Keratinocyte (primary cell): ENCODE results near the gene PIR. TPM values are rescaled to one million over a fixed set of nuclear protein-coding genes. Genes with fewer than 3 reads are reported as not detected.

Experiments
- DNase-seq: peaks from one replicate; pipeline ENCODE4 v3.0.0-alpha.2; 2011; ENCODE audit warnings: low read depth, missing footprints, low spot score
- FAIRE-seq: peaks from 2 replicates; lab custom pipeline; 2011; peaks lifted over from hg19 to GRCh38; lab: Jason Lieb, UNC
- H2AFZ ChIP-seq: 2 replicates; pipeline ENCODE4 v1.6.0; 2012; ENCODE audit warnings: low read length, control low read depth, inconsistent platforms; ENCODE audit not compliant: control insufficient read depth
- H3K27ac ChIP-seq: 2 replicates; pipeline ENCODE4 v1.5.1; 2011; ENCODE audit warnings: low read length; ENCODE audit not compliant: control insufficient read depth, insufficient read depth
- H3K27me3 ChIP-seq: 3 replicates; pipeline ENCODE4 v1.6.0; 2011; ENCODE audit warnings: low read length; ENCODE audit not compliant: control insufficient read depth, insufficient read depth; ENCODE audit errors: extremely low read depth
- H3K36me3 ChIP-seq, 2 experiments: 2 replicates in 1 of 2; 3 replicates in 1 of 2; pipeline ENCODE4 v1.5.1; 2011; ENCODE audit warnings: low read length in 2 of 2, mild to moderate bottlenecking in 1 of 2; ENCODE audit not compliant: control insufficient read depth in 2 of 2, insufficient read depth in 2 of 2; ENCODE audit errors: extremely low read depth in 1 of 2
- H3K4me1 ChIP-seq: 3 replicates; pipeline ENCODE4 v1.5.1; 2011; ENCODE audit warnings: low read length; ENCODE audit not compliant: control insufficient read depth, insufficient read depth; ENCODE audit errors: extremely low read depth
- H3K4me2 ChIP-seq: 3 replicates; pipeline ENCODE4 v1.6.0; 2011; ENCODE audit warnings: low read depth, low read length; ENCODE audit not compliant: control insufficient read depth, insufficient read depth; ENCODE audit errors: extremely low read depth
- H3K4me3 ChIP-seq, 3 experiments: fragments of 200-600 bp in 1 of 3; sonication (generic) in 1 of 3; 2 replicates in 2 of 3; 3 replicates in 1 of 3; pipeline ENCODE4 v1.5.1; 2011 to 2016; ENCODE audit warnings: low read length in 3 of 3, mild to moderate bottlenecking in 3 of 3, control low read depth in 2 of 3, inconsistent platforms in 1 of 3, low read depth in 1 of 3, mixed read lengths in 1 of 3, mixed run types in 1 of 3, moderate library complexity in 1 of 3; ENCODE audit not compliant: control insufficient read depth in 2 of 3, insufficient read depth in 2 of 3; ENCODE audit errors: extremely low read depth in 1 of 3
- H3K79me2 ChIP-seq: 2 replicates; pipeline ENCODE4 v1.6.0; 2012; ENCODE audit warnings: low read length; ENCODE audit not compliant: control insufficient read depth, insufficient read depth
- H3K9ac ChIP-seq: 3 replicates; pipeline ENCODE4 v1.6.0; 2011; ENCODE audit warnings: low read length; ENCODE audit not compliant: control insufficient read depth, insufficient read depth; ENCODE audit errors: extremely low read depth
- H3K9me1 ChIP-seq: 3 replicates; pipeline ENCODE4 v1.6.0; 2011; ENCODE audit warnings: low read length; ENCODE audit not compliant: control insufficient read depth, insufficient read depth; ENCODE audit errors: extremely low read depth
- H3K9me3 ChIP-seq: 2 replicates; pipeline ENCODE4 v1.5.1; 2012; ENCODE audit warnings: low read depth, low read length; ENCODE audit not compliant: control insufficient read depth
- H4K20me1 ChIP-seq: 3 replicates; pipeline ENCODE4 v1.6.0; 2011; ENCODE audit warnings: low read length; ENCODE audit not compliant: control insufficient read depth, insufficient read depth; ENCODE audit errors: extremely low read depth
- EZH2 ChIP-seq: IDR thresholded peaks from one replicate; pipeline ENCODE4 v1.6.1; 2012; ENCODE audit warnings: inconsistent platforms, mild to moderate bottlenecking, low read length, moderate library complexity
- dilution Hi-C: fragments of 300-500 bp; cut with MboI; formaldehyde crosslinking; loops from one replicate; pipeline ENCODE4 v1.7.0; 2020; ENCODE audit warnings: low sequenced_read_pairs; ENCODE audit not compliant: extremely low pct_ligation_motif_present
- polyA plus RNA-seq, 5 experiments: library from polyadenylated mRNA; depleted of rRNA in 3 of 5; stranded (reverse) in 3 of 5; stranded (forward) in 1 of 5; unstranded in 1 of 5; fragments of >200 nt; gene quantifications; 1 replicate in 1 of 5; 2 replicates in 3 of 5; 3 replicates in 1 of 5; pipeline versions ENCODE4 v1.2.1 to v1.2.3, GENCODE V29; 2011 to 2012; ENCODE audit warnings: missing spikeins in 2 of 5, low read depth in 1 of 5, low replicate concordance in 1 of 5
- TF ChIP-seq, protein P1 (sequence below), 3 experiments: IDR thresholded peaks in 1 of 3; conservative IDR thresholded peaks in 1 of 3; optimal IDR thresholded peaks in 1 of 3; 2 replicates in 2 of 3; 3 replicates in 1 of 3; pipeline versions ENCODE3 to v1.5.1; 2011; ENCODE audit warnings: low read length in 3 of 3, mild to moderate bottlenecking in 3 of 3, moderate library complexity in 2 of 3, control low read depth in 1 of 3, inconsistent platforms in 1 of 3; ENCODE audit not compliant: insufficient read depth in 2 of 3; ENCODE audit errors: extremely low read depth in 1 of 3

Gene PIR
- polyA plus RNA-seq, 1 donor (not counting 4 experiments of a cell fraction or from before 2014, with no cell fraction given), result 23.2 TPM

DNA sequence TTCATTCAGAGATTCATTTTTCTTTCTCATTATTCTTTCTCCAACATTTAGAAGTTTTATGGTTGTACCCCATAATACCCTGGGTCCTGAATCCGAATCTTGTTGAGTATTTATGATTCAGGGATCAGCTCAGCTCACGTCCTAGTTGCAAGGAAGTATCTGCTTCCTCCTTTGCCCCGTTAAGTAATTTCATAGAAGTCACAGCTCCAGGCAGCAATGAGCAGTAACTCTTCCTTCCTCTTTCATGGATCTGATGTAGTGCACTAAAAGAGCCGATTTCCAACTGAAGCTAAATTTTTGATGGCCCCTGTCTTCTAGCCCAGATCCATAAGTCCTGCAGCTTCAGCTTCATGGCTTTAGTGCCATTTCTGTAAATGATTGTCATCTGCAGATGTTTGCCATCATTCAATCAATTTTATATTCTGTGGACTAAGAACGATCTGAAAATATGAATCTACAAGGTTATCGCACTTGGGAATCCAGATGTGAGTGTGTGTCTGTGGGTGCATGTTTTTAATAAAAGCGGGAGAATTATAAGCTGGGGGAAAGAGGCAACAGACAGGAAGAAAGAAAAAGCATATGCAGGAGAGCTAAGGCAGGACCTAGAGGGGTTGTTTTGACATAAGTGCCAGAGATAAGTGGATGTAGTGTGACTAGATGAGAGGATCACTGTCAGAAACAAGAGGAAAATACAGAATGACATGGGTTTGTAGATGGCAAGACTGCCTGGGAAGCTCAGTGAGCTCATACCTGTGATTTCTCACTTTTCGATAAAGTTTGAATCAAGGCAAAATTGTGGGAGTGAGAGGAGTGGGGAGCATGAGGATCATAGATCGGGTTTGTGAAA lies 126.4 kb downstream of the PIR start:
- no peak for FAIRE-seq
- dilution Hi-C loops, result loop anchor here (25.0 kb wide), 1 partner anchor 96 kb away; no protein-coding TSS in a partner anchor
- Histone ChIP-seq H3K79me2 (no peaks in the 10 kb centered on the region), H3K9ac (no peak overlapping the region), H3K27ac (no peak overlapping the region), H3K36me3 (no peaks in the 10 kb centered on the region), H3K4me2 (no peak overlapping the region), H4K20me1 (no peaks in the 10 kb centered on the region), H3K9me3 (no peaks in the 10 kb centered on the region), H3K9me1 (no peaks in the 10 kb centered on the region), H3K27me3 (no peaks in the 10 kb centered on the region), H3K4me3 (no peak overlapping the region), H3K4me1 (no peaks in the 10 kb centered on the region), H2AFZ (no peak overlapping the region)
- no peak for DNase-seq
- TF ChIP-seq, protein P1, sequence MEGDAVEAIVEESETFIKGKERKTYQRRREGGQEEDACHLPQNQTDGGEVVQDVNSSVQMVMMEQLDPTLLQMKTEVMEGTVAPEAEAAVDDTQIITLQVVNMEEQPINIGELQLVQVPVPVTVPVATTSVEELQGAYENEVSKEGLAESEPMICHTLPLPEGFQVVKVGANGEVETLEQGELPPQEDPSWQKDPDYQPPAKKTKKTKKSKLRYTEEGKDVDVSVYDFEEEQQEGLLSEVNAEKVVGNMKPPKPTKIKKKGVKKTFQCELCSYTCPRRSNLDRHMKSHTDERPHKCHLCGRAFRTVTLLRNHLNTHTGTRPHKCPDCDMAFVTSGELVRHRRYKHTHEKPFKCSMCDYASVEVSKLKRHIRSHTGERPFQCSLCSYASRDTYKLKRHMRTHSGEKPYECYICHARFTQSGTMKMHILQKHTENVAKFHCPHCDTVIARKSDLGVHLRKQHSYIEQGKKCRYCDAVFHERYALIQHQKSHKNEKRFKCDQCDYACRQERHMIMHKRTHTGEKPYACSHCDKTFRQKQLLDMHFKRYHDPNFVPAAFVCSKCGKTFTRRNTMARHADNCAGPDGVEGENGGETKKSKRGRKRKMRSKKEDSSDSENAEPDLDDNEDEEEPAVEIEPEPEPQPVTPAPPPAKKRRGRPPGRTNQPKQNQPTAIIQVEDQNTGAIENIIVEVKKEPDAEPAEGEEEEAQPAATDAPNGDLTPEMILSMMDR (optimal IDR thresholded peaks at IDR 0.05 in 1 of 3, IDR thresholded peaks at IDR 0.05 in 1 of 3, conservative IDR thresholded peaks at IDR 0.05 in 1 of 3; ENCODE audit: extremely low read depth in 1 of 3, insufficient read depth in 2 of 3, low read length in 3 of 3), result no peak
- TF ChIP-seq EZH2, result no peak

- dilution Hi-C loops, result loop anchor here (25.0 kb wide), 1 partner anchor 103 kb away; no protein-coding TSS in a partner anchor
Observed at GRCh38 chrX:15359701-15360100, 133.4 kb downstream of the PIR start.

More at GRCh38 chrX:15359701-15360100, 133.4 kb downstream of the PIR start:
- TF ChIP-seq, protein P1 (optimal IDR thresholded peaks at IDR 0.05 in 1 of 3, IDR thresholded peaks at IDR 0.05 in 1 of 3, conservative IDR thresholded peaks at IDR 0.05 in 1 of 3; ENCODE audit: extremely low read depth in 1 of 3, insufficient read depth in 2 of 3, low read length in 3 of 3), result no peak
- no peak for TF ChIP-seq EZH2
- no peak for FAIRE-seq
- no peak overlapping the region for H3K27ac ChIP-seq
- no peaks in the 10 kb centered on the region for H3K9me1 ChIP-seq
- no peaks in the 10 kb centered on the region for H3K9me3 ChIP-seq
- no peak overlapping the region for H3K4me3 ChIP-seq
- H4K20me1 ChIP-seq, result no peaks in the 10 kb centered on the region
- H3K4me2 ChIP-seq, result no peak overlapping the region
- no peak for DNase-seq
- no peaks in the 10 kb centered on the region for H3K27me3 ChIP-seq
- no peaks in the 10 kb centered on the region for H3K36me3 ChIP-seq
- no peak overlapping the region for H2AFZ ChIP-seq
- no peaks in the 10 kb centered on the region for H3K79me2 ChIP-seq
- no peaks in the 10 kb centered on the region for H3K4me1 ChIP-seq
- no peak overlapping the region for H3K9ac ChIP-seq
